Immature natural killer cell (primary cell): Measurements from ENCODE around the gene CALY. TPM values are rescaled to one million over a fixed set of nuclear protein-coding genes. Genes with fewer than 3 reads are reported as not detected.

ENCODE experiments used
- DNase-seq, 3 donors: peaks; one replicate each; pipeline ENCODE4 v3.0.0; 2022; ENCODE audit warnings: mixed read lengths in 1 of 3
- H3K27ac Mint-ChIP-seq, 6 donors: one replicate each; pipeline ENCODE4 v1.8.0; 2020; ENCODE audit warnings: mixed read lengths in 6 of 6, mild to moderate bottlenecking in 5 of 6, inconsistent platforms in 4 of 6, moderate library complexity in 3 of 6
- H3K27me3 Mint-ChIP-seq, 3 donors: one replicate each; pipeline ENCODE4 v1.8.0; 2020 to 2021; ENCODE audit warnings: low read depth in 3 of 3, mild to moderate bottlenecking in 3 of 3, mixed read lengths in 3 of 3, moderate library complexity in 3 of 3, inconsistent platforms in 1 of 3
- H3K36me3 Mint-ChIP-seq, 3 donors: one replicate each; pipeline ENCODE4 v1.8.0; 2020; ENCODE audit warnings: mixed read lengths in 3 of 3, inconsistent platforms in 2 of 3, mild to moderate bottlenecking in 2 of 3
- H3K4me1 Mint-ChIP-seq, 2 donors: one replicate each; pipeline ENCODE4 v1.8.0; 2020; ENCODE audit warnings: inconsistent platforms in 2 of 2, mild to moderate bottlenecking in 2 of 2, mixed read lengths in 2 of 2, moderate library complexity in 1 of 2
- H3K4me3 Mint-ChIP-seq, 5 donors: one replicate each; pipeline ENCODE4 v1.8.0; 2020; ENCODE audit warnings: mild to moderate bottlenecking in 5 of 5, mixed read lengths in 5 of 5, inconsistent platforms in 3 of 5, moderate library complexity in 3 of 5
- H3K9me3 Mint-ChIP-seq, 6 donors: one replicate each; pipeline ENCODE4 v1.8.0; 2020; ENCODE audit warnings: mild to moderate bottlenecking in 6 of 6, mixed read lengths in 6 of 6, inconsistent platforms in 4 of 6, moderate library complexity in 3 of 6
- polyA plus RNA-seq, 3 donors: library from polyadenylated mRNA; unstranded; fragments of 300-500 nt; fragmentation: Illumina TruSeq; gene quantifications; one replicate each; pipeline ENCODE4 v1.2.3, GENCODE V29; 2021

Gene CALY
- polyA plus RNA-seq, 3 donors from 2014 or later, result not detected

GRCh38 chr10:133312016-133312768 is 24.5 kb downstream of the CALY start:
- Mint-ChIP-seq H3K4me3 (peak overlapping the region in 1 of 5 donors; percentile 6), H3K4me1 (peaks cover 11 to 16% of the 10 kb centered on the region in 2 donors), H3K36me3 (peaks cover 0 to 12% (median 0%) of the 10 kb centered on the region in 3 donors), H3K27ac (no peak overlapping the region), H3K9me3 (peaks cover 0 to 2% (median 0%) of the 10 kb centered on the region in 6 donors), H3K27me3 (peaks cover 15 to 22% (median 15%) of the 10 kb centered on the region in 3 donors)
- no peak for DNase-seq

- peak overlapping the region in 2 of 6 donors; percentile 7 to 16 for H3K27ac Mint-ChIP-seq
- peaks cover 17 to 21% of the 10 kb centered on the region in 2 donors for H3K4me1 Mint-ChIP-seq
- peaks cover 15 to 22% (median 16%) of the 10 kb centered on the region in 3 donors for H3K27me3 Mint-ChIP-seq
- H3K9me3 Mint-ChIP-seq, result peaks cover 0 to 2% (median 0%) of the 10 kb centered on the region in 6 donors
- H3K4me3 Mint-ChIP-seq, result peak overlapping the region in 1 of 5 donors; percentile 3
- peaks cover 0 to 12% (median 0%) of the 10 kb centered on the region in 3 donors for H3K36me3 Mint-ChIP-seq
- no peak for DNase-seq
Observed at GRCh38 chr10:133311570-133311969, 25.1 kb downstream of the CALY start.

- H3K36me3 Mint-ChIP-seq, result peaks cover 0 to 12% (median 0%) of the 10 kb centered on the region in 3 donors
- H3K27me3 Mint-ChIP-seq, result peaks cover 15 to 20% (median 16%) of the 10 kb centered on the region in 3 donors
- H3K4me3 Mint-ChIP-seq, result peak overlapping the region in 3 of 5 donors; percentile 30 to 50 (median 33)
- peaks cover 18 to 23% of the 10 kb centered on the region in 2 donors for H3K4me1 Mint-ChIP-seq
- H3K27ac Mint-ChIP-seq, result peak overlapping the region in 2 of 6 donors; percentile 50 to 69
- peaks cover 0 to 2% (median 0%) of the 10 kb centered on the region in 6 donors for H3K9me3 Mint-ChIP-seq
- DNase-seq, result no peak
Observed at GRCh38 chr10:133310789-133311188, 25.9 kb downstream of the CALY start.

GRCh38 chr10:133310399-133310755 is 26.3 kb downstream of the CALY start:
- peaks cover 0 to 2% (median 0%) of the 10 kb centered on the region in 6 donors for H3K9me3 Mint-ChIP-seq
- no peak for DNase-seq
- H3K4me3 Mint-ChIP-seq, result peak overlapping the region in 3 of 5 donors; percentile 50 to 82 (median 74)
- peaks cover 0 to 14% (median 2%) of the 10 kb centered on the region in 3 donors for H3K36me3 Mint-ChIP-seq
- peaks cover 22 to 27% of the 10 kb centered on the region in 2 donors for H3K4me1 Mint-ChIP-seq
- peak overlapping the region in 1 of 6 donors; percentile 69 for H3K27ac Mint-ChIP-seq
- peaks cover 15 to 20% (median 16%) of the 10 kb centered on the region in 3 donors for H3K27me3 Mint-ChIP-seq

GRCh38 chr10:133309720-133310398 is 26.8 kb downstream of the CALY start:
- Mint-ChIP-seq H3K36me3 (peaks cover 0 to 17% (median 5%) of the 10 kb centered on the region in 3 donors), H3K9me3 (peaks cover 0 to 2% (median 0%) of the 10 kb centered on the region in 6 donors), H3K27ac (peak overlapping the region in 5 of 6 donors; percentile 2 to 65 (median 62)), H3K4me3 (peak overlapping the region; percentile 56 to 84 (median 74)), H3K4me1 (peaks cover 28 to 30% of the 10 kb centered on the region in 2 donors), H3K27me3 (peaks cover 15 to 20% (median 16%) of the 10 kb centered on the region in 3 donors)
- no peak for DNase-seq

GRCh38 chr10:133309100-133309719 is 27.5 kb downstream of the CALY start:
- H3K4me1 Mint-ChIP-seq, result peaks cover 29 to 32% of the 10 kb centered on the region in 2 donors
- H3K27ac Mint-ChIP-seq, result peak overlapping the region; percentile 68 to 98 (median 84)
- peak overlapping the region; percentile 56 to 84 (median 74) for H3K4me3 Mint-ChIP-seq
- peak; percentile 94 to 95 (median 95) for DNase-seq
- peaks cover 0 to 20% (median 5%) of the 10 kb centered on the region in 3 donors for H3K36me3 Mint-ChIP-seq
- peaks cover 0 to 2% (median 0%) of the 10 kb centered on the region in 6 donors for H3K9me3 Mint-ChIP-seq
- H3K27me3 Mint-ChIP-seq, result peaks cover 13 to 20% (median 15%) of the 10 kb centered on the region in 3 donors

- DNase-seq, result peak; percentile 96 to 97 (median 97)
- peaks cover 0 to 20% (median 5%) of the 10 kb centered on the region in 3 donors for H3K36me3 Mint-ChIP-seq
- peaks cover 32 to 39% of the 10 kb centered on the region in 2 donors for H3K4me1 Mint-ChIP-seq
- H3K27me3 Mint-ChIP-seq, result peaks cover 13 to 20% (median 15%) of the 10 kb centered on the region in 3 donors
- peaks cover 0 to 2% (median 0%) of the 10 kb centered on the region in 6 donors for H3K9me3 Mint-ChIP-seq
- peak within 1 kb of the TSS; percentile 93 to 99 (median 99) for H3K4me3 Mint-ChIP-seq
- peak within 1 kb of the TSS; percentile 98 to 100 (median 99) for H3K27ac Mint-ChIP-seq
Observed at GRCh38 chr10:133308421-133309099, 28.1 kb downstream of the CALY start, which contains the start of the genes TUBGCP2 and ZNF511. TSS of gene TUBGCP2 (minus strand) at chr10:133308872. CDS start at chr10:133302941, 5,931 bp downstream. TSS of gene ZNF511 (plus strand) at chr10:133308914. CDS start at chr10:133308944, 30 bp downstream.

GRCh38 chr10:133307776-133308420 is 28.8 kb downstream of the CALY start:
- H3K27me3 Mint-ChIP-seq, result peaks cover 13 to 20% (median 15%) of the 10 kb centered on the region in 3 donors
- peaks cover 0 to 2% (median 0%) of the 10 kb centered on the region in 6 donors for H3K9me3 Mint-ChIP-seq
- peaks cover 0 to 20% (median 5%) of the 10 kb centered on the region in 3 donors for H3K36me3 Mint-ChIP-seq
- peaks cover 32 to 41% of the 10 kb centered on the region in 2 donors for H3K4me1 Mint-ChIP-seq
- H3K4me3 Mint-ChIP-seq, result peak overlapping the region; percentile 93 to 99 (median 99)
- peak; percentile 73 to 77 (median 73) for DNase-seq
- H3K27ac Mint-ChIP-seq, result peak overlapping the region; percentile 98 to 100 (median 99)

- Mint-ChIP-seq H3K27me3 (peaks cover 13 to 20% (median 15%) of the 10 kb centered on the region in 3 donors), H3K4me1 (peaks cover 32 to 41% of the 10 kb centered on the region in 2 donors), H3K36me3 (peaks cover 0 to 16% (median 5%) of the 10 kb centered on the region in 3 donors), H3K27ac (peak overlapping the region; percentile 98 to 100 (median 99)), H3K4me3 (peak overlapping the region; percentile 40 to 99 (median 95)), H3K9me3 (peaks cover 0 to 2% (median 0%) of the 10 kb centered on the region in 6 donors)
- no peak for DNase-seq
Observed at GRCh38 chr10:133306941-133307379, 29.7 kb downstream of the CALY start.

- Mint-ChIP-seq H3K27ac (peak overlapping the region in 4 of 6 donors; percentile 24 to 98 (median 59)), H3K27me3 (peaks cover 13 to 20% (median 15%) of the 10 kb centered on the region in 3 donors), H3K9me3 (peaks cover 0 to 2% (median 0%) of the 10 kb centered on the region in 6 donors), H3K4me1 (peaks cover 32 to 41% of the 10 kb centered on the region in 2 donors), H3K4me3 (no peak overlapping the region), H3K36me3 (peaks cover 0 to 11% (median 5%) of the 10 kb centered on the region in 3 donors)
- no peak for DNase-seq
Observed at GRCh38 chr10:133306097-133306476, 30.6 kb downstream of the CALY start.

GRCh38 chr10:133303206-133303605 is 33.5 kb downstream of the CALY start:
- H3K27me3 Mint-ChIP-seq, result peaks cover 9 to 10% (median 9%) of the 10 kb centered on the region in 3 donors
- H3K4me3 Mint-ChIP-seq, result no peak overlapping the region
- no peak overlapping the region for H3K27ac Mint-ChIP-seq
- no peak for DNase-seq
- peaks cover 5 to 27% (median 13%) of the 10 kb centered on the region in 3 donors for H3K36me3 Mint-ChIP-seq
- H3K4me1 Mint-ChIP-seq, result peaks cover 30 to 40% of the 10 kb centered on the region in 2 donors
- peaks cover 0 to 2% (median 0%) of the 10 kb centered on the region in 6 donors for H3K9me3 Mint-ChIP-seq

- H3K4me1 Mint-ChIP-seq, result peaks cover 20 to 30% of the 10 kb centered on the region in 2 donors
- H3K36me3 Mint-ChIP-seq, result peaks cover 12 to 36% (median 20%) of the 10 kb centered on the region in 3 donors
- H3K27ac Mint-ChIP-seq, result no peak overlapping the region
- DNase-seq, result no peak
- peaks cover 0 to 4% (median 2%) of the 10 kb centered on the region in 3 donors for H3K27me3 Mint-ChIP-seq
- H3K9me3 Mint-ChIP-seq, result no peaks in the 10 kb centered on the region
- no peak overlapping the region for H3K4me3 Mint-ChIP-seq
Observed at GRCh38 chr10:133302230-133302629, 34.5 kb downstream of the CALY start.
